ENCODE measurements around the gene BBC3.
"Not testable (repeated sequence)": the region's sequence is repeated elsewhere in the genome, so short reads cannot be mapped to it uniquely, and the experiment has no call there.

Gene BBC3

DNA sequence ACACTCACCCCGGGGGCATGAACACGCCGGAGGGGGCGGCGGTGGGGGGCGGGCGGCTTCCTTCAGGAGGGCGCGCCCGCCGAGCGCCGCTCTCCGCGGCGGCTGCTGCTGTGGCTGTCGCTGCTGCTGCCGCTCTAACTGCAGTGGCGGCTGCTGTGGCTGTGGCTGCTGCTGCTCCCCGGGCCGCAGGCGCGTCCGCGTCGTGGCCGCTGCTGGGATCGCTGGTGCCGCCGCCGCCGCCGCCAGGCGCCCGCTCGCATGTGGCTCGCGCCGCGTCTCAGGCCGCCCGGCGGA lies at the start of gene BBC3:
TSS of gene BBC3 (minus strand) at position 279 of the 294 bp plus-strand sequence. CDS start 2,768 bp downstream, outside the sequence.
- DNase-seq (ENCODE audit: low spot score), result no peak

DNA sequence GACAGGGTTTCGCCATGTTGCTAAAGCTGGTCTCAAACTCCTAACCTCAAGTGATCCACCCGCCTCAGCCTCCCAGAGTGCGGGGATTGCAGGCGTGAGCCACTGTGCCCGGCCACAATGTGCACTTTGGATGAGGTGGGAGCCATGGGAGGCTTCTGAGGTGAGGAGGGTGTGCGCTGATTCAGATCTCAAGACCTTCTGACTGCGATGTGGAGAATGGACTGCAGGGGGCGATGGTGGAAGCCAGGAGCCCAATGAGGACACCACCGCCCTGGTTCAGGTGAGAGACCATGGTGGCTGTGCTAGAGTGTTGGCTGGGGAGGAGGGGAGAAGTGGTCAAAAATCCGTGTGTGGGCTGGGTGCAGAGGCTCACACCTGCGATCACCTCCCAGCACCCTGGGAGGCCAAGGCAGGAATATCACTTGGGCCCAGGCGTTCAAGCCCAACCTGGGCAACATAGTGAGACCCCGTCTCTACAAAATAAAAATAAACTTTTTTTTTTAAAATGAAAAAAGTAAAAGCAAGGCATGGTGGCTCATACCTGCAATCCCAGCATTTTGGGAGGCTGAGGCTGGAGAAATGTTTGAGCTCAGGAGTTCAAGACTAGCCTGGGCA lies 49.3 kb upstream of the BBC3 start:
- peak; percentile 52 for DNase-seq (ENCODE audit: low spot score)

GRCh38 chr19:47276513-47276912 lies 45.5 kb upstream of the BBC3 start:
- not testable (repeated sequence) for DNase-seq (ENCODE audit: low spot score)

DNA sequence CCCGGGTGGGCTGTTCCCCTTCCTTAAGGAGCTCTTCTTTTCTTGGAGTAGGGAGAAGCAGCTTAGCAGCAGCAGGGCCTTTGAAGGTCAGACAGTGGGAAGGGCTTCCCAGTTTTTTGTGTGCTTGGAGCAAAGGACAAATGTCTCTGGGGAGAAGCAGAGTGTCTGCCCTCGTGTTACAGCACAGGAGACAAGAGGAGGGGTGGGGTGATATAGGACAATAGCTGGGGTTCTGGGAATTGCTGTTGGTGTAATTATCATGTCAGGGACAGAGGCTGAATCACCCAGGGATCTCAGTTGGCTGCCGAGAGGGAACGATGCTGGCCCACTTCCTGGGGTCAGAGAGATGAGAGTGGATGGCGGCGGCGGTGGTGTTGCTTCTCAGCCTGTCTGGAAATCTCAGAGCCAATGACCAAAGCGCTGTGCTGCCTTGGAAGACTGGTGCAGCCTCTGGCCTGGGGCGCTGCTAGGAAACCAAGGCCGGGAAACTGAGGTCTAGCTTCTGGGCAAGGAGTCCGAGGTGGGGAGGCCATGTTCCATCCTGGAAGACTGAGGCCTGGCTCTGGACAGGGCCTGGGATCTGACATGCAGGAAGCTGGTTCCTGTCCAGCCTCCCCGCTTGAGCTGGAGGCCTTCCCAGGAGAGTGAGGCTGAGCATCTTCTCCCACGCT lies 44.9 kb upstream of the BBC3 start:
- no peak for DNase-seq (ENCODE audit: low spot score)

GRCh38 chr19:47274891-47275761 lies 44.1 kb upstream of the BBC3 start:
- DNase-seq (ENCODE audit: low spot score), result no peak

GRCh38 chr19:47274071-47274890 lies 43.3 kb upstream of the BBC3 start, which contains the start of gene INAFM1:
INAFM1 (plus strand) TSS chr19:47274885; CDS start chr19:47274920, 35 bp downstream.
- DNase-seq (ENCODE audit: low spot score), result peak; percentile 89

- DNase-seq (ENCODE audit: low spot score), result peak; percentile 91
Measured at GRCh38 chr19:47273313-47274070, 42.5 kb upstream of the BBC3 start.

- peak; percentile 37 for DNase-seq (ENCODE audit: low spot score)
Measured at GRCh38 chr19:47272448-47273312, 41.7 kb upstream of the BBC3 start.

DNA sequence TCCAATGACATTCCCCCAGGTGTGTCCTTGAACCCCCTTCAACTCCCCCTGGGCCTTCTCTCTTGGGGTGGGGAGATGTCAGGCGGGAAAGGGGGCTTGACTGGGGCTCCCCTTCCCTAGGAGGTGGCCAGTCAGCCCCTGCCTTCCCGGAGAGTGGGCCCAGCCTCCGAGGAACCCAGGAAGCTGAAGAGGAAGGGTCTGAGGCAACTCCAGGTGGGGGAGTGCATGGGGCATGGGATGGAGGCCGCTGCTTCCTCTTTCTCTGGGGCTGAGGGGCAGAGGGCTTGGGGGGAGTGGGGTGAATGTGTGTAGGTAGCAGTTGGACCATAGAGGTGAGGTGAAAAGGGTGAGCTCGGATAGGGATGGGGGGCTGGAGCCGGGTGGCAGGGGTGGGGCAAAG lies 41.0 kb upstream of the BBC3 start:
- DNase-seq (ENCODE audit: low spot score), result no peak

GRCh38 chr19:47270408-47270807 lies 39.4 kb upstream of the BBC3 start:
- DNase-seq (ENCODE audit: low spot score), result no peak

- no peak for DNase-seq (ENCODE audit: low spot score)
Measured at GRCh38 chr19:47269596-47269995, 38.6 kb upstream of the BBC3 start.

DNA sequence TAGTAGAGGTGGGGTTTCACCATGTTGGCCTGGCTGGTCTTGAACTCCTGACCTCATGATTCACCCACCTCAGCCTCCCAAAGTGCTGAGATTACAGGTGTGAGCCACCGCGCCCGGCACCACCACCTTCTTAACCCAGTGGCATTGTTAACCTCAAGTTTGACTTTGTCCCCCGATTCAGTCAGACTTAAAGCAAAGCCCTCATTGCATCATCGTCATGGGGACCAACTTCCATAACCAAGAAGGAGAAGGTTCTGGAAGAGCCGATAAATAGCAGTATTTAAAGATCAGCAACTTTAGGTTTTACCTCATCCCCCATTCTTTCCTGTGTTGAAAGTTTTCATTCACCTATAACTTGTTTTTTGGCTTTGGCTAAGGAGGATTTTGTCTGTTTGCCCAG lies 37.0 kb upstream of the BBC3 start:
- DNase-seq (ENCODE audit: low spot score), result no peak

GRCh38 chr19:47267350-47267759 lies 36.4 kb upstream of the BBC3 start:
- no peak for DNase-seq (ENCODE audit: low spot score)

- no peak for DNase-seq (ENCODE audit: low spot score)
Measured at GRCh38 chr19:47266401-47266941, 35.5 kb upstream of the BBC3 start.

- DNase-seq (ENCODE audit: low spot score), result no peak
Measured at GRCh38 chr19:47264629-47265028, 33.6 kb upstream of the BBC3 start.

GRCh38 chr19:47261946-47262793 lies 31.2 kb upstream of the BBC3 start:
- not testable (repeated sequence) for DNase-seq (ENCODE audit: low spot score)

- no peak for DNase-seq (ENCODE audit: low spot score)
Measured at GRCh38 chr19:47260476-47260875, 29.5 kb upstream of the BBC3 start.

GRCh38 chr19:47258895-47259555 lies 28.0 kb upstream of the BBC3 start:
- no peak for DNase-seq (ENCODE audit: low spot score)

GRCh38 chr19:47258434-47258833 lies 27.4 kb upstream of the BBC3 start:
- DNase-seq (ENCODE audit: low spot score), result no peak

Data from iPS-NIHi11 (cell line).